Umbilical cord (tissue), 2 donors: Measurements from ENCODE around the gene HEXIM1. TPM values are rescaled to one million over a fixed set of nuclear protein-coding genes. Genes with fewer than 3 reads are reported as not detected.

Source experiments
- DNase-seq: peaks from one replicate; pipeline ENCODE4 v3.0.0-alpha.2; 2015; ENCODE audit warnings: low spot score
- total RNA-seq: library from RNA; depleted of rRNA; stranded (reverse); fragments of >200 nt; gene quantifications from one replicate; pipeline ENCODE4 v1.2.3, GENCODE V29; 2014; ENCODE audit warnings: low replicate concordance; ENCODE audit not compliant: insufficient read depth

The HEXIM1 gene
- total RNA-seq, 1 donor from 2014 or later: 14.4 TPM

GRCh38 chr17:45170931-45171337 is 22.7 kb downstream of the HEXIM1 start:
- DNase-seq: peak; percentile 95

- DNase-seq: peak; percentile 87
These were observed 23.3 kb downstream of the HEXIM1 start for GRCh38 chr17:45171338-45172231.

GRCh38 chr17:45172232-45172540 is 23.9 kb downstream of the HEXIM1 start:
- DNase-seq: no peak

GRCh38 chr17:45172541-45173286 is 24.4 kb downstream of the HEXIM1 start:
- DNase-seq: peak; percentile 89

- no peak for DNase-seq
These were observed 27.5 kb downstream of the HEXIM1 start for GRCh38 chr17:45175759-45176115.

GRCh38 chr17:45177563-45177962 is 29.3 kb downstream of the HEXIM1 start:
- no peak for DNase-seq

GRCh38 chr17:45184144-45184543 is 35.9 kb downstream of the HEXIM1 start:
- DNase-seq: no peak

- DNase-seq: no peak
These were observed 38.6 kb downstream of the HEXIM1 start for GRCh38 chr17:45186801-45187354.

GRCh38 chr17:45189009-45189408 is 40.7 kb downstream of the HEXIM1 start:
- no peak for DNase-seq

- no peak for DNase-seq
These were observed 42.4 kb downstream of the HEXIM1 start for GRCh38 chr17:45190503-45191255.

GRCh38 chr17:45195424-45195823 is 47.1 kb downstream of the HEXIM1 start:
- no peak for DNase-seq

- DNase-seq: no peak
These were observed 48.8 kb downstream of the HEXIM1 start for GRCh38 chr17:45197108-45197507.

- DNase-seq: peak; percentile 92
These were observed 49.5 kb downstream of the HEXIM1 start for GRCh38 chr17:45197555-45198334.

GRCh38 chr17:45200701-45201100 is 52.4 kb downstream of the HEXIM1 start:
- DNase-seq: no peak

- no peak for DNase-seq
These were observed 53.2 kb downstream of the HEXIM1 start for GRCh38 chr17:45201457-45201856.

Other genes starting within 250 kb of the HEXIM1 start
- 57.8 TPM for gene EFTUD2, start 249.0 kb upstream of the HEXIM1 start, total RNA-seq
- gene GFAP, start 233.0 kb upstream of the HEXIM1 start, total RNA-seq: 6.7 TPM
- 1.4 TPM for gene KIF18B, start 200.7 kb upstream of the HEXIM1 start, total RNA-seq
- not detected for gene C1QL1, start 180.2 kb upstream of the HEXIM1 start, total RNA-seq
- 14.9 TPM for gene DCAKD, start 96.8 kb upstream of the HEXIM1 start, total RNA-seq
- gene NMT1, start 87.2 kb upstream of the HEXIM1 start, total RNA-seq: 55.1 TPM
- 12.0 TPM for gene PLCD3, start 16.0 kb upstream of the HEXIM1 start, total RNA-seq
- gene ACBD4, start 12.8 kb upstream of the HEXIM1 start, total RNA-seq: 0.72 TPM
- gene HEXIM2, start 13.4 kb downstream of the HEXIM1 start, total RNA-seq: 1.9 TPM
- gene FMNL1, start 73.4 kb downstream of the HEXIM1 start, total RNA-seq: 3.1 TPM
- not detected for gene SPATA32, start 113.6 kb downstream of the HEXIM1 start, total RNA-seq
- gene MAP3K14, start 168.5 kb downstream of the HEXIM1 start, total RNA-seq: 0.96 TPM